K562 treated with DMSO at 1 percent for 48 hours (cell line): ENCODE measurements around the gene OR2W3. TPM values are rescaled to one million over a fixed set of nuclear protein-coding genes. Genes with fewer than 3 reads are reported as not detected.

Source experiments
- total RNA-seq: library from RNA; unstranded; fragments of 300-600 nt; gene quantifications from 2 replicates; pipeline ENCODE4 v1.2.3, GENCODE V29; 2022; ENCODE audit warnings: low replicate concordance; ENCODE audit errors: extremely low read depth

OR2W3 gene
- total RNA-seq: not detected in 2 replicates

DNA sequence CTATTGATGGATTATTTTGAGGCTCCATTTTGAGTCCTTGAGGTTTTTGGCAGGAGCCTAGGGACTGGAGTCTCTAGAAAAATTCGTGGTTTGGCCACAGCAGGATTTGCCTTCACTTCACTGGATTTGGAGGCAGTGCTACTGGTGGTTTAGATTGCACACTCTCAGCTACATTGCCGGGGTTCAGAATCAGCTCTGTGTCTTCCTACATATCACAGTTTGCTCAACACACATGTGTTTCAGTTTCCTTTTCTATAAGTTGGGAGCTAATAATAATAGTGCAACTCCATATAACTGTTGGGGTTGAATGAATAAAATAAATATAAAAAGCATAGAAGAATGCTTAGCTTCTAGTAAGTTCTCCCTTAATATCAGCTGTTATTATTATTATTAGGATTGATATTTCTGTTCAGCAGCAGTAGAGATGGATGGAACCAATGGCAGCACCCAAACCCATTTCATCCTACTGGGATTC, at the start of gene OR2W3:
Gene OR2W3 (plus strand): TSS at position 425 of the 475 bp plus-strand sequence. CDS start 0 bp downstream, at position 425.

DNA sequence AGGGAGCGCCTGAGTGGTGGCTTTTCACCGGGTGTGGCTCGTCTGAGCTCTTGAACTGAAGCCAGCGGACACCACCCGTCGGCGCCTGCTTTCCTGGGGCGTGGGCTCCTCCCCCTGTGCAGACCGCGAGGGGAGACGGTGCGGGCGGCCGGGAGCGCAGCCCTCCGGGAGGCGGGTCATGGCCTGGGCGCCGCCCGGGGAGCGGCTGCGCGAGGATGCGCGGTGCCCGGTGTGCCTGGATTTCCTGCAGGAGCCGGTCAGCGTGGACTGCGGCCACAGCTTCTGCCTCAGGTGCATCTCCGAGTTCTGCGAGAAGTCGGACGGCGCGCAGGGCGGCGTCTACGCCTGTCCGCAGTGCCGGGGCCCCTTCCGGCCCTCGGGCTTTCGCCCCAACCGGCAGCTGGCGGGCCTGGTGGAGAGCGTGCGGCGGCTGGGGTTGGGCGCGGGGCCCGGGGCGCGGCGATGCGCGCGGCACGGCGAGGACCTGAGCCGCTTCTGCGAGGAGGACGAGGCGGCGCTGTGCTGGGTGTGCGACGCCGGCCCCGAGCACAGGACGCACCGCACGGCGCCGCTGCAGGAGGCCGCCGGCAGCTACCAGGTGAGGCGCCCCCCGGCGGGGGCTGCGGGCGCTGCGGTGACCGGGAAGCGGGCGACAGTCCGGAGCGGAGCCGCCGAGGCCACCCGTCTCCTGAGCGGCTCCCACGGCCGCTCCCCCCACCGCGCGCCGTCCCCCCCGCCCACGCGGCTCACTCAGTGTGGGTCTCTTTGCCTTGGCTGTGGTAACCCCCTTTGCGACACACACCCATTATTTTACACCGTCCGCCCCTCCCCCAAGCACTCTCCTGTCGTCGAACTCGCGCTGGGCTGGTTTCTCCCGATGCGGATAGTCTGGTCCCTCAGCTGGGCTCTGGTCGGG, 38.1 kb upstream of the OR2W3 start, which contains the start of gene TRIM58:
Gene TRIM58 (plus strand): TSS at position 119 of the 916 bp plus-strand sequence. CDS start 60 bp downstream, at position 179.

DNA sequence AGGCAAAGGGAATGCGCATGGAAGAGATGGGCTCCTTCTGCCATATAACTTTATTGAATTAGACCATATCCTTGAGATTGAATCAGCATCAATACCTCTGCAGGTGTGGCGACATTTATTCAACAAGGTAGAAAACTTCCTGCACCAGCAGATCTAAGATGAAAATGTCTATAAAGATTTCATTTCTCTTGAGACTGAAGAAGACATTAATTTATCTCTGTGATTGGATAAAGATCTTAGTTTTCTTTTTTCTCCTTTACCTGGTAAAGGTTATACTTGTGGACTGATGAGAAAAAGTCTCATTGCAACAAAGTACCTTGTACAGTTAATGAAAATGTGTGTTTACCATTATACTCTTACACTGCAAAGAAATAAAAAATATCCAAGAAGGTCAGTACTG, 24.6 kb downstream of the OR2W3 start, which contains the start of gene OR2T8:
Gene OR2T8 (plus strand): TSS at position 301 of the 400 bp plus-strand sequence. CDS start 766 bp downstream, outside the sequence.

DNA sequence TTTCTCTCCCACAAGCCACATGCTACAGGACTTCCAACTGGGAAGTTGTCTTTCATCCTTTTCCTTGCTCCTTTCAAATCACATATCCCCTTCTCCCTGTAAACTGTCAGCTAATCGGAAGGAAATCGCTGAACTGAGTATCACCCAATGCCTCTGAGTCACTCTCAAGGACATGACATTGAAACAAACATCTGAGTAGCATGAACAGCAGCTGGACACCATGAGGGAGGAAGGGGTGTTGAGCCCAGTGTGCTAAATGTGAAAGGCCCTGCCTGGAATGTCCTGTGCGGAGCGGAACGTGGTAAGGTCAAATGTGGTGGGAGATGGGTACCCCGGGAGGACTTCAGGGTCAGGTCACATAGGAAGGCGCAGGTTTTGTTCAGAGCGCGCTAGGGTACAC, 29.5 kb downstream of the OR2W3 start, which contains the start of gene OR2AJ1:
Gene OR2AJ1 (plus strand): TSS at position 22 of the 400 bp plus-strand sequence. CDS start 8,880 bp downstream, outside the sequence.

Other genes starting within 250 kb of the OR2W3 start
- not detected in 2 replicates for gene OR13G1, start 215.8 kb upstream of the OR2W3 start, total RNA-seq
- gene OR6F1, start 178.9 kb upstream of the OR2W3 start, total RNA-seq: not detected in 2 replicates
- gene OR14K1, start 157.0 kb upstream of the OR2W3 start, total RNA-seq: not detected in 2 replicates
- gene OR14A2, start 147.4 kb upstream of the OR2W3 start, total RNA-seq: not detected in 2 replicates
- not detected in 2 replicates for gene OR1C1, start 135.0 kb upstream of the OR2W3 start, total RNA-seq
- gene OR14A16, start 71.5 kb upstream of the OR2W3 start, total RNA-seq: not detected in 2 replicates
- gene OR11L1, start 53.7 kb upstream of the OR2W3 start, total RNA-seq: not detected in 2 replicates
- not detected in 2 replicates for gene TRIM58, start 38.4 kb upstream of the OR2W3 start, total RNA-seq
- gene OR2T8, start 24.7 kb downstream of the OR2W3 start, total RNA-seq: not detected in 2 replicates
- not detected in 2 replicates for gene OR2AJ1, start 29.3 kb downstream of the OR2W3 start, total RNA-seq
- not detected in 2 replicates for gene OR2L8, start 53.3 kb downstream of the OR2W3 start, total RNA-seq
- gene OR2AK2, start 69.6 kb downstream of the OR2W3 start, total RNA-seq: not detected in 2 replicates
- not detected in 2 replicates for gene OR2L5, start 118.1 kb downstream of the OR2W3 start, total RNA-seq
- gene OR2L2, start 134.5 kb downstream of the OR2W3 start, total RNA-seq: not detected in 2 replicates
- not detected in 2 replicates for gene OR2L3, start 151.2 kb downstream of the OR2W3 start, total RNA-seq
- gene OR2L13, start 199.6 kb downstream of the OR2W3 start, total RNA-seq: not detected in 2 replicates
- gene OR2M5, start 249.6 kb downstream of the OR2W3 start, total RNA-seq: not detected in 2 replicates